NCI-H1417 treated with DMSO at 0.1 percent for 48 hours (cell line): ENCODE results near the gene ARPC1B.
A peak's percentile ranks its signal among the peaks of the same experiment; 100 is the strongest.
"Not testable (repeated sequence)": the region's sequence is repeated elsewhere in the genome, so short reads cannot be mapped to it uniquely, and the experiment has no call there.

ENCODE experiments used
- DNase-seq: peaks from one replicate; lab custom pipeline; 2025; lab: John Stamatoyannopoulos, UW

The ARPC1B gene

GRCh38 chr7:99409806-99410205, 35.3 kb downstream of the ARPC1B start:
- DNase-seq, result no peak

DNA sequence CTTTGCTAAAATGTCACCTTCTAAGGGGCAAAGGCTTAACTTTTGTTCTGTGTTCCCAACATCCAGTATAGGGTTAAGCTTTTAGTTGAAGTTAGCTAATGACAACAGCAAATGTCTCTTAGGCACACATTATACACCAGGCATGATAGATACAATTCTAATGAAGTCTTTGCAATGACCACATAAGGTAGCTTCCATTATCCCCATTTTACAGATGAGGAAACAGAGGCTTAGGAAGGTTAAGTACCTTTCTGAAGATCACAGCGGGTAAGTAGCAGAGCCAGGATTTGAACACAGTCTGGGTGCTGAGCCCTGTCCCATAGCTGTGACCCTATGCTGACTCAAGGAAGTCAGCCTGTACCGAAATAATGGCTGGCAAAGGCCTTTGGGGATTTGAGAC, 36.1 kb downstream of the ARPC1B start:
- no peak for DNase-seq

- not testable (repeated sequence) for DNase-seq
These were observed 41.1 kb downstream of the ARPC1B start for GRCh38 chr7:99415513-99416127.

DNA sequence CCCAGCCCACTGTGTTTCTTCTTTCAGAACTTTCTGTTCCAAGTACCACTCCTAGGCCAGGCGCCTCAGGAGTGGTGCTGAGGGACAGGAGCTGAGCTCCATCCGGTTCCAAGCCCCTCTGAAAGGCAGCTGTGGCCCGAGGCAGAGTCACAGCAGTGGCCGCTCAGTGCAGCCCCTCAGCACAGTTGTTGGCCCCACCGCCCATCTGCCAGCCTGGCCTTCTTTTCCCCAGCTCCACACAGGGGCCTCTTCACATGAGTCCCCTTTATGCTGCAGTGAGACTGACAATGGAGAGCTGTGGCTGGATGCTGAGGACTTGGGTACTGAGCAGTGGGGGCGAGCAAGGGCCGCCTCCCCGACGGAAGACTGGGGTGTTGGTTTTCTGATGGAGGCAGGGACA, 43.7 kb downstream of the ARPC1B start:
- no peak for DNase-seq

DNA sequence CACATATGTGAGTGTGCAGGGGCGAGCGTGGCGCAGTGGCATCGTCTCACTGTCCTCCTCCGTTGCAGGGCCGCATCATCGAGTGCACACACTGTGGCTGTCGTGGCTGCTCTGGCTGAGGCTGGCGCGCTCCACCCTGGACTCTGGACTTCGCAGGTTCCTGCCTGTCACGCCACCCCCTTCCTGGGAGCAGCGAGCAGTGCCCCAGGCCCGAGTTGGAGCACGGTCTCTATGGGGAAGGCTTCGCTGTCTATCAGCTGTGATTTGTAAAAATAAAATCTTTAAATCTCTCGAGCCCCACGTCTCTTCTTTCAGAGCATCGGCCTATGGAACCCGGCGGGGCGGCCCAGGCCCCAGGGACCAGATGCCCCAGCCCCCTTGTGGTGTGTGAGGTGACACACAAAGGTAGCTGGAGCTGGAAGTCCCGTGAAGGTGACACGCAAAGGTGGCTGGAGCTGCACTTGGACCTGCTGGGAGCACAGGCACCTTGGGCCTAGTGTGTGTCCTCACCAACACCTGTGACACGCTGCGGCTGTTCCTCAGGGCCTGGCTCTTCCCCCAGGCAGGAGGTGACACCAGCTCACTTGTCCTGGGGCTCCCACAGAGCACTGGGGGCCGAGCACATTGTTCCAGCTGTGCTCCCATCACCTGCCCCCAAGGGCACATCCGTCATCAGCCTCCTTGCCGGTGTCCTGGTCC, 44.9 kb downstream of the ARPC1B start:
- no peak for DNase-seq

GRCh38 chr7:99420213-99420612, 45.7 kb downstream of the ARPC1B start:
- DNase-seq, result no peak

GRCh38 chr7:99420986-99421385, 46.5 kb downstream of the ARPC1B start:
- no peak for DNase-seq

GRCh38 chr7:99422186-99422585, 47.7 kb downstream of the ARPC1B start:
- DNase-seq, result no peak

- no peak for DNase-seq
These were observed 48.1 kb downstream of the ARPC1B start for GRCh38 chr7:99422625-99423024.

DNA sequence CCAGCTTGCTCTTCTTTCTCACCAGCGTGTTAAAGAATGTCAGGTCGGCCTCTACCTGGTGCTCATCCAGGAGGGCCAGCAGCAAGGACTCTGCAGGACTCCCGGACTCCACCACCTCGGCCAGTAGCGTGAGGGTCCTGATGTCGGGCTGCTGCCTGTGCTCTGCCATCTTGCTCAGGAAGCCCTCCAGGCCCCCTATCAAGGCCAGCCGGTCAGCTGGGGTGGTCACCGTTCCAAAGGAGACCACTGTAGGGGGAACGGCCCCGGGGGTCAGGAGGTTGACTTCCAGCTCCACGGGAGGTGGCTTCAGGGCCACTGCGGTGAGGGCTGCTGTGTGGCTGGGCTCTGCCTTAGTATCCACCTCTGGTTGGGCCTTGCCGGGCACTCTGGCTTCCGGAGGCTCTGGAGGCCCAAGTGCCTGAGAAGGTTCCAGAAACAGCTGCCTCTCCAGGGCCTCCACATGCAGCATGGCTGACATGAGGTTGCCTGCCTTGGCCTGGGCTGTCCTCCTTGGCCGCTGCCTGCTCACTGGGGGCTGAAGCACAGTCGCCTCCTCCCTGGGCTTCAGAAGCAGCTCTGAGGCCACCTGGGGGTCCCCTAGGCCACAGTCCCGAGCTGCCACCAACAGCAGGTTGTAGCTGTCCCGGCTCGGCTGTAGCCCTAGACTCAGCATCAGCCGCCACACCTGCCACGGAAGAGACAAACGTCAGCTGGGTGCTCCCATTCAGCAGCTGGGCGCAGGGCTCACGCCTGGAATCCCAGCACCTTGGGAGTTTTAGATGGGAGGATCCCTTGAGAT, 50.6 kb downstream of the ARPC1B start:
- no peak for DNase-seq

- no peak for DNase-seq
These were observed 54.5 kb downstream of the ARPC1B start for GRCh38 chr7:99428972-99429566.

DNA sequence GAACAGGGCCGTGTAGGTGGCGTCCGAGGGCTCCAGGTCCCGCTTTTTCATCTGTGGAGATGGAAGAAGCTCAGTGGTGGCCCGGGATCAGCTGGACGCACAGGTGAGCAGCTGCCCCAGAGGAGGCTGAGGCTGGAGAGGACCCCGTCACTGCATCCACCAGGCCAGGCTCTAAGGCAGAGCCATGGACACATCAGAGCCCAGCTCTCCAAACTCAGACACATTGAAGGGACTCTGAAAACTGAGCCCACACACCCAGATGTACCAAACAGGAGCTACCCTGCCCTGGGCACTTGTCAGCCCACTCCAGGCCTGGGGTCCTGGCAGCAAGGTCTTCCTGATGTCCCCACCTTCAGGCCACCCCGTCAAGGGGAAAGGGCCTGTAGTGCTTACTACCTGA, 55.2 kb downstream of the ARPC1B start:
- no peak for DNase-seq

- DNase-seq, result not testable (repeated sequence)
These were observed 57.4 kb downstream of the ARPC1B start for GRCh38 chr7:99431756-99432540.

DNA sequence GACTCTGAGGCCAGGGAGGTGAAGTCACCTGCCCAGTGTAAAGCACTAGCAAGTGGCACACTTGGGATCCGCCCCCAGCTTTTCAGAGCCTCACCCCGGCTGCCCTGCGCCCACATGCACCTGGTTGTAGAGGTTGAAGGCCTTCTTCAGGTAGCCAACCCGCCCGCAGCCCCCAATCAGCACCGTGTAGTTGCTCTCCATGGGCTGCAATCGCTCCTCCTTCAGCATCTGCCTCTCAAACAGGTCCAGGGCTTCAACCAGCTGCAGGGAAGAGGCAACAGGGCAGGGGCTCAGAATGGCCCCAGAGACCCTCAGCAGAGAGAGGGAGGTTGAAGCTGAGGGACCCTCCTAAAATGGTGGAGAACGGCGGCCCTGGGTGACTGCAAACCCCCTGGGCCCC, 58.6 kb downstream of the ARPC1B start:
- DNase-seq, result no peak

DNA sequence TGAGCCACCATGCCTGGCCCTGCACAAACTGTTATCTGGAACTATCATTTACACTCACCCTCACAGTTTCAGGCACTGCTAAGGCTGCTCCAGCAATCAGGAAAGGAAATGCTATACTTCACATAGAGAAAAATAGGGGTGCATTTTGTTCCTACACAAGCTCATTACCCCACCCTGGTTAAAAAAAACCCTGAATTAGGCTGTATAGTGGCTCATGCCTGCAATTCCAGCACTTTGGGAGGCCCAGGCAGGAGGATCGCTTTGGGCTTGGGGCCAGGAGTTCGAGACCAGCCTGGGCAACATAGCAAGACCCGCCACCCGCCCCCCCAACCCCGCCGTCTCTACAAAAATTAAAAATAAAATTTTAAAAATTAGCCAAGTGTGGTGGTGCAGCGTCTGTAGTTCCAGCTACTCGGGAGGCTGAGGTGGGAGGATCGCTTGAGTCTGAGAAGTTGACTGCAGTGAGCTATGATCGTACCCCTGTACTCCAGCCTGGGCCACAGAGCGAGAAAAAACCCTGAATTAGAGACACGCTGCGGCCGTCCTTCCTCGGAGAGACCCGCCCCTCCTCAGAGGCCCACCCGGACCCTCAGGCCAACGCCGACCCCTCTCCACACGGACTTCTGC, 63.5 kb downstream of the ARPC1B start:
- no peak for DNase-seq

- DNase-seq, result peak; percentile 32
These were observed 64.3 kb downstream of the ARPC1B start, which contains the start of the genes CPSF4 and PTCD1 for GRCh38 chr7:99438573-99439480. Gene CPSF4, plus strand, starts transcription at chr7:99438943. Its CDS starts 140 bp downstream, at chr7:99439083. Gene PTCD1, minus strand, starts transcription at chr7:99438798. Its CDS starts 3,556 bp downstream, at chr7:99435242.

DNA sequence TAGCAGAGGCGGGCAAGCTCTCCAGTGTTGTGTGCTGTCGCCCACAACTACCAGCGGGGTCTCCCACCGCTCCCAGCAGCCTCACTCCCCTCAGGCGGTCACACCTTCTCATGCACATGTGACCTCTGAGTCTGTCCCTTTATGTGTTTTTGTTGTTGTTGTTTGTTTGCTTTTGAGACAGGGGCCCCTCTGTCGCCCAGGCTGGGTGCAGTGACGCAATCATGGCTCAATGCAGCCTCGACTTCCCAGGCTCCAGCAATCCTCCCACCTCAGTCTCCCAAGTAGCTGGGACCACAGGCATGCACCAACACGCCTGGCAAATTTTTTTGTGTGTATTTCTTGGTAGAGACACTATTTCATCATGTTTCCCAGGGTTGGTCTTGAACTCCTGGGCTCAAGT, 65.7 kb downstream of the ARPC1B start:
- no peak for DNase-seq
